PC-3 (cell line): ENCODE measurements around the gene USHBP1. TPM values are rescaled to one million over a fixed set of nuclear protein-coding genes. Genes with fewer than 3 reads are reported as not detected.

ENCODE experiments used
- ATAC-seq: fragments of 200-7000 bp; cut with Tn5 transposase; 2 replicates; pipeline ENCODE4 v1.9.1; 2020; ENCODE audit warnings: mild to moderate bottlenecking, moderate library complexity
- BruUV-seq: library from RNA; stranded (reverse); fragments of 400-500 nt; replicated peaks from 2 replicates; lab custom pipeline; 2021; lab: Mats Ljungman, UMichigan
- CTCF ChIA-PET: fragments of 300-600 bp; sonication (Branson Sonifier 250); formaldehyde crosslinking; loops from one replicate; lab custom pipeline; 2022; ENCODE audit warnings: antibody characterized with exemption; lab: Charles Lee
- POLR2A ChIA-PET: fragments of 300-600 bp; sonication (Branson Sonifier 250); formaldehyde crosslinking; loops from one replicate; lab custom pipeline; 2022; ENCODE audit warnings: antibody characterized with exemption; ENCODE audit not compliant: unreplicated experiment; lab: Charles Lee
- DNase-seq: peaks from one replicate; pipeline ENCODE4 v3.0.0-alpha.2; 2015
- H2AFZ ChIP-seq: fragments of 300-600 bp; sonication (generic); 2 replicates; pipeline ENCODE4 v1.6.0; 2016; ENCODE audit warnings: antibody characterized with exemption, low read length
- H3F3A ChIP-seq: fragments of 300-600 bp; sonication (generic); one replicate; pipeline ENCODE4 v1.6.0; 2017; ENCODE audit warnings: antibody characterized with exemption, low read length, control low read depth, mild to moderate bottlenecking; ENCODE audit not compliant: unreplicated experiment
- H3K27ac ChIP-seq: fragments of 300-600 bp; sonication (generic); 2 replicates; pipeline ENCODE4 v1.5.1; 2016; ENCODE audit warnings: mild to moderate bottlenecking, low read length
- H3K27me3 ChIP-seq: fragments of 300-600 bp; sonication (generic); 2 replicates; pipeline ENCODE4 v1.6.1; 2016; ENCODE audit warnings: low read length, mixed read lengths
- H3K36me3 ChIP-seq: fragments of 300-600 bp; sonication (generic); 2 replicates; pipeline ENCODE4 v1.6.1; 2016; ENCODE audit warnings: low read depth, mixed run types, low read length, mixed read lengths
- H3K4me1 ChIP-seq: fragments of 300-600 bp; sonication (generic); 2 replicates; pipeline ENCODE4 v1.5.1; 2016; ENCODE audit warnings: low read length; ENCODE audit not compliant: insufficient read depth
- H3K4me2 ChIP-seq: fragments of 300-600 bp; sonication (generic); 2 replicates; pipeline ENCODE4 v1.6.0; 2016; ENCODE audit warnings: low read length
- H3K4me3 ChIP-seq: fragments of 300-600 bp; sonication (generic); 2 replicates; pipeline ENCODE4 v1.5.1; 2016; ENCODE audit warnings: mild to moderate bottlenecking, low read length, mixed read lengths
- H3K79me2 ChIP-seq: fragments of 300-600 bp; sonication (generic); 2 replicates; pipeline ENCODE4 v1.6.1; 2017; ENCODE audit warnings: low read length, mixed read lengths
- H3K9ac ChIP-seq: fragments of 300-600 bp; sonication (generic); 2 replicates; pipeline ENCODE4 v1.6.0; 2016; ENCODE audit warnings: mild to moderate bottlenecking, low read length
- H3K9me2 ChIP-seq: fragments of 300-600 bp; sonication (generic); replicated peaks from 2 replicates; pipeline ENCODE4 v1.6.1; 2016; ENCODE audit warnings: mixed run types, low read length, mixed read lengths
- H3K9me3 ChIP-seq: fragments of 300-600 bp; sonication (generic); 2 replicates; pipeline ENCODE4 v1.6.1; 2016; ENCODE audit warnings: low read length, mixed read lengths
- H4K20me1 ChIP-seq: fragments of 300-600 bp; sonication (generic); 2 replicates; pipeline ENCODE4 v1.6.1; 2016; ENCODE audit warnings: low read length, mixed read lengths
- EZH2 ChIP-seq: fragments of 300-600 bp; sonication (generic); IDR thresholded peaks from one replicate; pipeline ENCODE4 v1.6.1; 2017; ENCODE audit warnings: antibody characterized with exemption, mild to moderate bottlenecking, low read length; ENCODE audit not compliant: unreplicated experiment
- EZH2phosphoT487 ChIP-seq: fragments of 300-600 bp; sonication (generic); IDR thresholded peaks from 2 replicates; pipeline ENCODE4 v1.6.1; 2018; ENCODE audit warnings: mild to moderate bottlenecking, antibody characterized with exemption, low read length, borderline replicate concordance
- intact Hi-C: fragments of 100-400 bp; cut with micrococcal nuclease; formaldehyde crosslinking; loops from 2 replicates; pipeline ENCODE4 v1.9.0; 2023
- total RNA-seq: library from RNA; depleted of rRNA; stranded (reverse); fragments of >200 nt; gene quantifications from 2 replicates; pipeline ENCODE4 v1.2.3, GENCODE V29; 2014; rRNA removed
- TF ChIP-seq, protein P1 (sequence below): fragments of 300-600 bp; sonication (generic); conservative IDR thresholded peaks from 2 replicates; pipeline ENCODE4 v1.5.1; 2017; ENCODE audit warnings: antibody characterized with exemption, low read depth, mild to moderate bottlenecking, low read length

USHBP1 gene
- total RNA-seq, 1 experiment from 2014 or later: not detected

DNA sequence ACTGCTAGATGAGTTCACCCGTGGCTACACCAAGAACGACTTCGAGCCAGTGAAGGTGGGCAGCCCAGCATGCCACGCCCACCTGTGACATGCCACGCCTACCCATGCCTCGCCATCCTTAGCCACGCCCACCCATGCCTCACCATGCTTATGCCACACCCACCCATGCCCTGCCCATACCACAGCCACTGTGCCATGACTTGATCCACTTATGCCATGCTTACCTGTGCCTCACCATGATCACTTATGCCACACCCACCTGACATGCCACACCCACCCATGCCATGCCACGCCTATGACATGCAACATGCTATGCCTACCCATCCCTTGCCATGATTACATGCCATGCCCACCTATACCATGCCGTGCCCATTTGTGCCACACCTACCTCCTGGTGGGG lies 62.3 kb downstream of the USHBP1 start:
- Histone ChIP-seq H3K79me2 (no peaks in the 10 kb centered on the region), H3K4me3 (no peak overlapping the region), H3K4me2 (no peak overlapping the region), H3K9ac (no peak overlapping the region), H3K9me2 (no peaks in the 10 kb centered on the region), H4K20me1 (no peaks in the 10 kb centered on the region), H3K27ac (no peak overlapping the region), H3K9me3 (no peaks in the 10 kb centered on the region), H3K4me1 (no peaks in the 10 kb centered on the region), H2AFZ (no peak overlapping the region), H3K36me3 (peaks cover 27% of the 10 kb centered on the region), H3F3A (no peaks in the 10 kb centered on the region), H3K27me3 (no peaks in the 10 kb centered on the region)
- intact Hi-C loops: no loop called here
- no TSS peak for BruUV-seq
- peak; percentile 54 for ATAC-seq
- no peak for TF ChIP-seq EZH2phosphoT487
- TF ChIP-seq EZH2: no peak
- TF ChIP-seq, protein P1, sequence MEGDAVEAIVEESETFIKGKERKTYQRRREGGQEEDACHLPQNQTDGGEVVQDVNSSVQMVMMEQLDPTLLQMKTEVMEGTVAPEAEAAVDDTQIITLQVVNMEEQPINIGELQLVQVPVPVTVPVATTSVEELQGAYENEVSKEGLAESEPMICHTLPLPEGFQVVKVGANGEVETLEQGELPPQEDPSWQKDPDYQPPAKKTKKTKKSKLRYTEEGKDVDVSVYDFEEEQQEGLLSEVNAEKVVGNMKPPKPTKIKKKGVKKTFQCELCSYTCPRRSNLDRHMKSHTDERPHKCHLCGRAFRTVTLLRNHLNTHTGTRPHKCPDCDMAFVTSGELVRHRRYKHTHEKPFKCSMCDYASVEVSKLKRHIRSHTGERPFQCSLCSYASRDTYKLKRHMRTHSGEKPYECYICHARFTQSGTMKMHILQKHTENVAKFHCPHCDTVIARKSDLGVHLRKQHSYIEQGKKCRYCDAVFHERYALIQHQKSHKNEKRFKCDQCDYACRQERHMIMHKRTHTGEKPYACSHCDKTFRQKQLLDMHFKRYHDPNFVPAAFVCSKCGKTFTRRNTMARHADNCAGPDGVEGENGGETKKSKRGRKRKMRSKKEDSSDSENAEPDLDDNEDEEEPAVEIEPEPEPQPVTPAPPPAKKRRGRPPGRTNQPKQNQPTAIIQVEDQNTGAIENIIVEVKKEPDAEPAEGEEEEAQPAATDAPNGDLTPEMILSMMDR: no peak
- peak; percentile 44 for DNase-seq
- ChIA-PET CTCF (interaction anchor here (1.0 kb wide), 1 partner anchor 65 kb away, joined by 3 read pairs; the partner anchor contains the start of gene BABAM1), POLR2A (no interaction called here)

DNA sequence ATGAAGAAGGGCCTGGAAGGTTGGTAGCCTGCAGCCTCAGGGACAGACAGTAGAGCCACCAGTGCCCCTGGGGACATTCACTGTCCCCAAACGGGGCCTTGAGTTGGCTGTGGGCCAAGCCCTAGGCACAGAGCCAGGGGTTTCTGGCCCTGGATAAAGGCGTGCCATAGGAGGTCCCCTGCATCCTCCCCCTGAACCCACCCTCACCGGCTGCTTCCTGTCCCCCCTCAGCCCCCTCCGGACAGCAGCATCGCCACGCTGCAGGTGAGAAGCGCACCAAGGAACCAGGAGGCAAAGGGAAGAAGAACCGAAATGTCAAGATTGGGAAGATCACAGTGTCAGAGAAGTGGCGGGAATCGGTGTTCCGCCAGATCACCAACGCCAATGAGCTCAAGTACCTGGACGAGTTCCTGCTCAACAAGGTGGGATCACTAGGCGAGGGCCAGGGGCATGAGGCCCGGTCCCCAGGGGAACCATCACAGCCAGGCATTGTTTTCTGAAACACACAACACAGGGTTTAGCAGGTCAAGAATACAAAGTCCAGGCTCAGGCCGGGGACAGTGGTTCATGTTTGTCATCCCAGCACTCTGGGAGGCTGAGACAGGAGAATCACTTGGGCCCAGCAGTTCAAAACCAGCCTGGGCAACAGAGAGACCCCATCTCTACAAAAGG lies 64.0 kb downstream of the USHBP1 start:
- H3K4me2 ChIP-seq: no peak overlapping the region
- ATAC-seq (no peak), DNase-seq (no peak)
- no TSS peak for BruUV-seq
- TF ChIP-seq, protein P1: no peak
- TF ChIP-seq EZH2phosphoT487 (no peak), EZH2 (no peak)
- H2AFZ ChIP-seq: no peak overlapping the region
- ChIA-PET CTCF (no interaction called here), POLR2A (interaction anchor here (0.6 kb wide), 1 partner anchor 1015 kb away, joined by 4 read pairs; no protein-coding TSS in a partner anchor)
- no peak overlapping the region for H3K4me3 ChIP-seq
- no peaks in the 10 kb centered on the region for H3K4me1 ChIP-seq
- H3K27ac ChIP-seq: no peak overlapping the region
- intact Hi-C loops: no loop called here
- no peaks in the 10 kb centered on the region for H3K79me2 ChIP-seq
- no peaks in the 10 kb centered on the region for H4K20me1 ChIP-seq
- no peaks in the 10 kb centered on the region for H3K27me3 ChIP-seq
- no peaks in the 10 kb centered on the region for H3F3A ChIP-seq
- H3K9ac ChIP-seq: no peak overlapping the region
- H3K9me2 ChIP-seq: no peaks in the 10 kb centered on the region
- H3K9me3 ChIP-seq: no peaks in the 10 kb centered on the region
- peaks cover 29% of the 10 kb centered on the region for H3K36me3 ChIP-seq

Other genes starting within 250 kb of the USHBP1 start
- gene CPAMD8, start 237.9 kb downstream of the USHBP1 start, total RNA-seq: 2.3 and 3.9 TPM in 2 replicates
- 19.1 and 21.3 TPM in 2 replicates for gene HAUS8, start 189.3 kb downstream of the USHBP1 start, total RNA-seq
- 68.3 and 76.1 TPM in 2 replicates for gene MYO9B, start 189.0 kb downstream of the USHBP1 start, total RNA-seq
- 32.5 and 41.5 TPM in 2 replicates for gene USE1, start 49.4 kb downstream of the USHBP1 start, total RNA-seq
- gene OCEL1, start 38.5 kb downstream of the USHBP1 start, total RNA-seq: 5.6 and 9.4 TPM in 2 replicates
- gene NR2F6, start 18.8 kb downstream of the USHBP1 start, total RNA-seq: 134 and 159 TPM in 2 replicates
- 196 and 214 TPM in 2 replicates for gene BABAM1, start 2.7 kb upstream of the USHBP1 start, total RNA-seq
- 2.2 and 3.1 TPM in 2 replicates for gene ANKLE1, start 17.2 kb upstream of the USHBP1 start, total RNA-seq
- gene ABHD8, start 38.7 kb upstream of the USHBP1 start, total RNA-seq: 42.4 and 53.8 TPM in 2 replicates
- 191 and 206 TPM in 2 replicates for gene MRPL34, start 41.1 kb upstream of the USHBP1 start, total RNA-seq
- gene DDA1, start 44.8 kb upstream of the USHBP1 start, total RNA-seq: 85.0 and 87.9 TPM in 2 replicates
- gene ANO8, start 70.1 kb upstream of the USHBP1 start, total RNA-seq: 12.1 and 15.4 TPM in 2 replicates
- gene GTPBP3, start 72.8 kb upstream of the USHBP1 start, total RNA-seq: 86.0 and 109 TPM in 2 replicates
- gene PLVAP, start 112.6 kb upstream of the USHBP1 start, total RNA-seq: not detected in 2 replicates
- not detected in 2 replicates for gene CCDC194, start 129.5 kb upstream of the USHBP1 start, total RNA-seq
- gene BST2, start 140.9 kb upstream of the USHBP1 start, total RNA-seq: 0.84 and 1.3 TPM in 2 replicates
- gene MVB12A, start 155.3 kb upstream of the USHBP1 start, total RNA-seq: 82.5 and 103 TPM in 2 replicates
- 1.7 and 3.0 TPM in 2 replicates for gene TMEM221, start 183.9 kb upstream of the USHBP1 start, total RNA-seq
- gene NXNL1, start 196.2 kb upstream of the USHBP1 start, total RNA-seq: not detected in 2 replicates
- gene SLC27A1, start 205.8 kb upstream of the USHBP1 start, total RNA-seq: 8.9 and 9.7 TPM in 2 replicates
- gene PGLS, start 246.9 kb upstream of the USHBP1 start, total RNA-seq: 130 and 146 TPM in 2 replicates